Endothelial cell (in vitro differentiated cells): ENCODE measurements around the gene BMP5. TPM values are rescaled to one million over a fixed set of nuclear protein-coding genes. Genes with fewer than 3 reads are reported as not detected.

Experiments
- DNase-seq: peaks from one replicate; pipeline ENCODE4 v3.0.0; 2021; ENCODE audit warnings: low spot score
- H3K27ac Mint-ChIP-seq: one replicate; pipeline ENCODE4 v1.8.0; 2021; ENCODE audit warnings: mixed read lengths, inconsistent platforms; ENCODE audit not compliant: unreplicated experiment
- H3K27me3 Mint-ChIP-seq: one replicate; pipeline ENCODE4 v1.8.0; 2021; ENCODE audit warnings: mild to moderate bottlenecking, moderate library complexity, mixed read lengths, inconsistent platforms; ENCODE audit not compliant: unreplicated experiment
- H3K36me3 Mint-ChIP-seq: one replicate; pipeline ENCODE4 v1.8.0; 2021; ENCODE audit warnings: mild to moderate bottlenecking, low read depth, mixed read lengths, inconsistent platforms; ENCODE audit not compliant: unreplicated experiment
- H3K4me1 Mint-ChIP-seq: one replicate; pipeline ENCODE4 v1.8.0; 2021; ENCODE audit warnings: mild to moderate bottlenecking, mixed read lengths, inconsistent platforms; ENCODE audit not compliant: unreplicated experiment
- H3K4me3 Mint-ChIP-seq: one replicate; pipeline ENCODE4 v1.8.0; 2021; ENCODE audit warnings: mild to moderate bottlenecking, mixed read lengths, inconsistent platforms; ENCODE audit not compliant: unreplicated experiment
- H3K9me3 Mint-ChIP-seq: one replicate; pipeline ENCODE4 v1.8.0; 2021; ENCODE audit warnings: mixed read lengths, inconsistent platforms; ENCODE audit not compliant: unreplicated experiment
- total RNA-seq: library from RNA; stranded (reverse); fragmentation: NEBNext Ultra II Directional; extraction: Animal tissue kit (Norgen Biotek cat#: 25700); gene quantifications from one replicate; pipeline ENCODE4 v1.2.1, GENCODE V29; 2021; ENCODE audit not compliant: unreplicated experiment
- TF ChIP-seq, protein P1 (sequence below): fragments of 200-600 bp; sonication (generic); IDR thresholded peaks from one replicate; pipeline ENCODE4 v1.5.0; 2021; ENCODE audit warnings: antibody characterized with exemption; ENCODE audit not compliant: unreplicated experiment

Gene BMP5
- total RNA-seq, 1 donor from 2014 or later = 0.18 TPM

DNA sequence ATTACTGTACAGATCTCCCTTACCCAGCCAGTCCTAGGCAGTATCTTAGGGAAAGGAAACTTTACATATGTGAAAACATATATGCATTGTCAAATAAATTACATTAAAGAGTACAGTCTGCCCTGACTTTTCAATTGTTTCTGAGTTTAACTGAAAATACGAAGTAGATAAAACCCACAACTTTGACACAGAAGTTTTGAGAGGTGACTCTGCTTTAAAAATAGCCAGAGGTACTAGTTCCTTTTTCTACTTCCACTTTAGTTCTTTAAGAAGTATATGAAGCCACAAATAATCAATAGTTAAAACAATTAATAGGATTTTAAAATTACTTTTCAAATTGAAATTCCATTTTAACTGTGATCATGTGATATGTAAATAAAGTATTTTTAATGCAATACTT is 62.9 kb downstream of the BMP5 start:
- Mint-ChIP-seq H3K4me3 (no peak overlapping the region), H3K27me3 (no peaks in the 10 kb centered on the region), H3K36me3 (no peaks in the 10 kb centered on the region), H3K9me3 (no peaks in the 10 kb centered on the region), H3K4me1 (no peaks in the 10 kb centered on the region), H3K27ac (no peak overlapping the region)
- TF ChIP-seq, protein P1, sequence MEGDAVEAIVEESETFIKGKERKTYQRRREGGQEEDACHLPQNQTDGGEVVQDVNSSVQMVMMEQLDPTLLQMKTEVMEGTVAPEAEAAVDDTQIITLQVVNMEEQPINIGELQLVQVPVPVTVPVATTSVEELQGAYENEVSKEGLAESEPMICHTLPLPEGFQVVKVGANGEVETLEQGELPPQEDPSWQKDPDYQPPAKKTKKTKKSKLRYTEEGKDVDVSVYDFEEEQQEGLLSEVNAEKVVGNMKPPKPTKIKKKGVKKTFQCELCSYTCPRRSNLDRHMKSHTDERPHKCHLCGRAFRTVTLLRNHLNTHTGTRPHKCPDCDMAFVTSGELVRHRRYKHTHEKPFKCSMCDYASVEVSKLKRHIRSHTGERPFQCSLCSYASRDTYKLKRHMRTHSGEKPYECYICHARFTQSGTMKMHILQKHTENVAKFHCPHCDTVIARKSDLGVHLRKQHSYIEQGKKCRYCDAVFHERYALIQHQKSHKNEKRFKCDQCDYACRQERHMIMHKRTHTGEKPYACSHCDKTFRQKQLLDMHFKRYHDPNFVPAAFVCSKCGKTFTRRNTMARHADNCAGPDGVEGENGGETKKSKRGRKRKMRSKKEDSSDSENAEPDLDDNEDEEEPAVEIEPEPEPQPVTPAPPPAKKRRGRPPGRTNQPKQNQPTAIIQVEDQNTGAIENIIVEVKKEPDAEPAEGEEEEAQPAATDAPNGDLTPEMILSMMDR = no peak
- DNase-seq = no peak

DNA sequence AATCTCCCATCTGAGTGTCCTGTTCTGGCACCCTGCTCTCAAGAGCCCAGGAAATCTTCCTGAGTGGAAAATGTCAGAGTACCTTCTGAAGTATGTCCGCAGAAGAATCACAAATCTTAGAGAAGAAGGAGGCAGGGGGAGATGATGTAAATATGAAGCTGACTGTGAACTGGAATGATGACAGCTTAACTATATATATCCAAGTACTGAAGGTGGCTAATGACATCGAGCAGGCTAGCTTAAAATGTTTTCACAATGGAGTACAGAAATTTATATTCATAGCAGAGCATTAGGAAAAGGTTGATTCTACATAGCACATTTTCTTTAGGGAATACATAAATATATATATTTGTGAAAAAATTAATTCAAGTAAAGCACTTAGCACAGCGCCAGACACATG is 64.3 kb downstream of the BMP5 start:
- no peak overlapping the region for H3K4me3 Mint-ChIP-seq
- TF ChIP-seq, protein P1 = no peak

DNA sequence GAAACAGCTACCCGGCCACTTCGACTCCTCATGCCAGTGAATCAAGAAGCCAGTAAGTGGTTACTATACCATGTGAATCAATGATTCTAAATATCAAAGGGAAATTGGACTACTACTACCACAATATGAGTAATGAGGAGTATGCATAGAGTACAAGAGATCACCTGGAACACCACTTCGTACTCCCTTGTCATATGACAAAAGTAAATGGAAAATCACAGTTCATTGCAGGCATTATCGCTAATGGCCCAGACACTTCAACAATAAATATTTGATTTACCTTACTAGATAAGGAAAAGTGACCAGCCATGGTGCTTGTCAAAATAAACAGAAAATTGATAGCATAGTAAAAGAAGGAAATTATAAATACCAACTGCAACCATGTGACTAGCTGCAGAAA is 73.1 kb downstream of the BMP5 start:
- H3K4me3 Mint-ChIP-seq = no peak overlapping the region
- no peaks in the 10 kb centered on the region for H3K27me3 Mint-ChIP-seq

More for the DNA sequence above, 64.3 kb downstream of the BMP5 start:
- H3K36me3 Mint-ChIP-seq = no peaks in the 10 kb centered on the region
- no peak for DNase-seq
- no peaks in the 10 kb centered on the region for H3K4me1 Mint-ChIP-seq
- H3K27me3 Mint-ChIP-seq = no peaks in the 10 kb centered on the region
- no peaks in the 10 kb centered on the region for H3K9me3 Mint-ChIP-seq
- H3K27ac Mint-ChIP-seq = no peak overlapping the region

DNA sequence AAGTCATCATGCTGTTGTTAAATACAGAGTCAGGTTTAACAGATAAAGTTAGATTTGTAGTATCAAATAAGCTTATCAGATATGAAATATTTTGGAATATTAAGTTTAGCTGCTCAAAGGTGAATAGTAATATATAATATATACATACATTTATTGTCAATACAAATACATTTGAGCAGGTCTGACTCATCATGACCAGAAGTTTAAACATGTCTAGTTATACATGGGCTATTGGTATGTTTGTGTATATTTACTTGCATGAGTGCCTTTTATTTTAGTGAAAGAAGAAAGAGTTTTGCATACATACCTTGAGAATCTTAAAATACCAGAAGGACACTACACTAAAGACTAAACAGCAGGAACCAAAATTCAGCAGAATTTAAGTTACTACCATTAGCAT is 76.8 kb downstream of the BMP5 start:
- H3K36me3 Mint-ChIP-seq = no peaks in the 10 kb centered on the region
- no peaks in the 10 kb centered on the region for H3K4me1 Mint-ChIP-seq
- TF ChIP-seq, protein P1 = no peak
- H3K27ac Mint-ChIP-seq = no peak overlapping the region
- H3K27me3 Mint-ChIP-seq = no peaks in the 10 kb centered on the region
- no peak for DNase-seq
- H3K9me3 Mint-ChIP-seq = no peaks in the 10 kb centered on the region
- no peak overlapping the region for H3K4me3 Mint-ChIP-seq

More for the DNA sequence above, 73.1 kb downstream of the BMP5 start:
- TF ChIP-seq, protein P1 = no peak
- H3K36me3 Mint-ChIP-seq = no peaks in the 10 kb centered on the region
- no peak overlapping the region for H3K27ac Mint-ChIP-seq
- no peaks in the 10 kb centered on the region for H3K4me1 Mint-ChIP-seq
- no peak for DNase-seq
- H3K9me3 Mint-ChIP-seq = no peaks in the 10 kb centered on the region

DNA sequence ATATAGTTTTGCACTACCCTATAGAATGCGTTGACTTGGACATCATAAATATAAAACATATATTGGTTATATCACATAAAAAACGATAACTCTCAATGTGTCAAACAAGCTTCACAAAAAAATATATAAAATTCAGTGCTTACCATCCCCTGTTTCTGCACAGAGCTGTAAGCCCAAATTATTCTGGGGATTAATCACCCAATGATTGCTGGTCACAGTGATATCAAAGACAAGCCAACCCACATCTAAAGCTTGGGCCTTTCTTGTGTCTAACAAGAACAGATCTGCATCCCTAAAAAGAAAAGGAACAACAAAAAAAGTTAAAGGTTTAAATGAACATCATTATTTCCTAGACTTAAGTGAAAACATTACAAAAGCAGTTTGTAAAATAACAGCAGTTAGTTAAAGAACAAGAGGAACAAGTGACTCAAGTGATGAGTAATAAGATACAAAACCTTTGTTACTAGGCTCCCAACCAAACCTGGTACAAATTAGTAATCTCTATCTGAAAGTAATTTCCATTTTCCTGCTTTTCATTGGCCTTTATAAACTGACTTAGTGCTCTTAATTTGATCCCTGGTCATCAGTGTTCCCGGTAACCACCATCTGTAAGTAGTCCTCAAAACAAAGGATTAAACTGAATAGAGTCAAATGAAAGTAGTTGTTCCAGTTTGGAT is 81.1 kb downstream of the BMP5 start:
- Mint-ChIP-seq H3K4me1 (no peaks in the 10 kb centered on the region), H3K27me3 (no peaks in the 10 kb centered on the region), H3K36me3 (no peaks in the 10 kb centered on the region), H3K4me3 (no peak overlapping the region), H3K27ac (no peak overlapping the region), H3K9me3 (no peaks in the 10 kb centered on the region)
- TF ChIP-seq, protein P1 = no peak
- DNase-seq = no peak
